HAP-1 (cell line): ENCODE data around the gene DGKG.

ENCODE experiments used
- DNase-seq, 2 experiments: peaks; one replicate each; pipeline ENCODE4 v3.0.0-alpha.2; 2016 to 2020; ENCODE audit warnings: low spot score in 2 of 2
- H3K27me3 ChIP-seq: fragments of 250-450 bp; sonication (Bioruptor Pico); 2 replicates; pipeline ENCODE4 v1.5.1; 2020; ENCODE audit warnings: low read depth, mild to moderate bottlenecking, moderate library complexity
- H3K36me3 ChIP-seq: fragments of 250-450 bp; sonication (Bioruptor Pico); replicated peaks from 2 replicates; pipeline ENCODE4 v1.5.1; 2020; ENCODE audit warnings: mild to moderate bottlenecking
- H3K4me1 ChIP-seq: fragments of 250-450 bp; sonication (Bioruptor Pico); 2 replicates; pipeline ENCODE4 v1.5.1; 2020; ENCODE audit warnings: mild to moderate bottlenecking
- H3K4me3 ChIP-seq: fragments of 250-450 bp; sonication (Bioruptor Pico); 2 replicates; pipeline ENCODE4 v1.5.1; 2020; ENCODE audit warnings: mild to moderate bottlenecking, moderate library complexity
- H3K9me3 ChIP-seq: fragments of 250-450 bp; sonication (Bioruptor Pico); 2 replicates; pipeline ENCODE4 v1.5.1; 2020; ENCODE audit warnings: mild to moderate bottlenecking, moderate library complexity
- in situ Hi-C: fragments of 300-500 bp; cut with MboI; formaldehyde crosslinking; loops from 3 replicates; pipeline ENCODE4 v1.14.3; 2020; ENCODE audit warnings: low sequenced_read_pairs, inconsistent platforms, mixed read lengths

Gene DGKG

GRCh38 chr3:186221760-186222378, 140.2 kb downstream of the DGKG start:
- Histone ChIP-seq H3K36me3 (no peaks in the 10 kb centered on the region), H3K27me3 (peaks cover 15% of the 10 kb centered on the region), H3K4me1 (no peaks in the 10 kb centered on the region), H3K9me3 (no peaks in the 10 kb centered on the region), H3K4me3 (no peak overlapping the region)
- no peak for DNase-seq
- in situ Hi-C loops, result no loop called here

- no peak for DNase-seq
- H3K36me3 ChIP-seq, result no peaks in the 10 kb centered on the region
- H3K27me3 ChIP-seq, result peaks cover 8% of the 10 kb centered on the region
- H3K9me3 ChIP-seq, result no peaks in the 10 kb centered on the region
- in situ Hi-C loops, result no loop called here
- no peak overlapping the region for H3K4me3 ChIP-seq
- H3K4me1 ChIP-seq, result no peaks in the 10 kb centered on the region
Measured at GRCh38 chr3:186220911-186221645, 141.0 kb downstream of the DGKG start.

GRCh38 chr3:186220365-186220764, 141.7 kb downstream of the DGKG start:
- Histone ChIP-seq H3K36me3 (no peaks in the 10 kb centered on the region), H3K4me3 (no peak overlapping the region), H3K4me1 (no peaks in the 10 kb centered on the region), H3K9me3 (no peaks in the 10 kb centered on the region), H3K27me3 (peaks cover 2% of the 10 kb centered on the region; the same call in 1 of the 2 replicates)
- in situ Hi-C loops, result no loop called here
- no peak for DNase-seq

GRCh38 chr3:186219211-186219638, 142.8 kb downstream of the DGKG start:
- Histone ChIP-seq H3K4me1 (no peaks in the 10 kb centered on the region), H3K9me3 (no peaks in the 10 kb centered on the region), H3K4me3 (no peak overlapping the region), H3K27me3 (no peaks in the 10 kb centered on the region), H3K36me3 (no peaks in the 10 kb centered on the region)
- in situ Hi-C loops, result no loop called here
- no peak for DNase-seq

- Histone ChIP-seq H3K27me3 (no peaks in the 10 kb centered on the region), H3K4me3 (no peak overlapping the region), H3K9me3 (no peaks in the 10 kb centered on the region), H3K36me3 (no peaks in the 10 kb centered on the region), H3K4me1 (no peaks in the 10 kb centered on the region)
- in situ Hi-C loops, result no loop called here
- no peak for DNase-seq
Measured at GRCh38 chr3:186218421-186218820, 143.6 kb downstream of the DGKG start.

GRCh38 chr3:186217820-186218164, 144.2 kb downstream of the DGKG start:
- Histone ChIP-seq H3K36me3 (no peaks in the 10 kb centered on the region), H3K27me3 (no peaks in the 10 kb centered on the region), H3K4me1 (no peaks in the 10 kb centered on the region), H3K9me3 (no peaks in the 10 kb centered on the region), H3K4me3 (no peak overlapping the region)
- DNase-seq, result no peak
- in situ Hi-C loops, result no loop called here

- in situ Hi-C loops, result no loop called here
Measured at GRCh38 chr3:186216900-186217819, 144.9 kb downstream of the DGKG start.

GRCh38 chr3:186214670-186215069, 147.4 kb downstream of the DGKG start:
- no peak for DNase-seq
- peaks cover 6% of the 10 kb centered on the region for H3K4me1 ChIP-seq
- no peaks in the 10 kb centered on the region for H3K9me3 ChIP-seq
- no peaks in the 10 kb centered on the region for H3K36me3 ChIP-seq
- H3K4me3 ChIP-seq, result no peak overlapping the region
- H3K27me3 ChIP-seq, result no peaks in the 10 kb centered on the region
- in situ Hi-C loops, result no loop called here

More at GRCh38 chr3:186216900-186217819, 144.9 kb downstream of the DGKG start:
- H3K9me3 ChIP-seq, result no peaks in the 10 kb centered on the region
- H3K4me1 ChIP-seq, result no peaks in the 10 kb centered on the region
- H3K4me3 ChIP-seq, result no peak overlapping the region
- H3K36me3 ChIP-seq, result no peaks in the 10 kb centered on the region
- no peak for DNase-seq
- no peaks in the 10 kb centered on the region for H3K27me3 ChIP-seq

GRCh38 chr3:186213946-186214345, 148.1 kb downstream of the DGKG start:
- Histone ChIP-seq H3K27me3 (no peaks in the 10 kb centered on the region), H3K4me1 (peaks cover 6% of the 10 kb centered on the region), H3K36me3 (no peaks in the 10 kb centered on the region), H3K4me3 (no peak overlapping the region), H3K9me3 (no peaks in the 10 kb centered on the region)
- DNase-seq, result no peak
- in situ Hi-C loops, result no loop called here

GRCh38 chr3:186212611-186213010, 149.4 kb downstream of the DGKG start:
- Histone ChIP-seq H3K27me3 (no peaks in the 10 kb centered on the region), H3K4me1 (peaks cover 6% of the 10 kb centered on the region), H3K9me3 (no peaks in the 10 kb centered on the region), H3K36me3 (no peaks in the 10 kb centered on the region), H3K4me3 (no peak overlapping the region)
- no peak for DNase-seq
- in situ Hi-C loops, result no loop called here

- no peaks in the 10 kb centered on the region for H3K36me3 ChIP-seq
- H3K4me1 ChIP-seq, result peaks cover 6% of the 10 kb centered on the region
- in situ Hi-C loops, result no loop called here
- H3K9me3 ChIP-seq, result no peaks in the 10 kb centered on the region
- no peak overlapping the region for H3K4me3 ChIP-seq
- no peak for DNase-seq
- H3K27me3 ChIP-seq, result no peaks in the 10 kb centered on the region
Measured at GRCh38 chr3:186210852-186211500, 151.1 kb downstream of the DGKG start.

GRCh38 chr3:186209810-186210752, 152.0 kb downstream of the DGKG start:
- Histone ChIP-seq H3K27me3 (no peaks in the 10 kb centered on the region), H3K9me3 (no peaks in the 10 kb centered on the region), H3K36me3 (no peaks in the 10 kb centered on the region), H3K4me3 (no peak overlapping the region), H3K4me1 (peaks cover 6% of the 10 kb centered on the region)
- peak; percentile 33 to 69 for DNase-seq
- in situ Hi-C loops, result no loop called here
